ENCODE measurements around the gene HTR1D.
"Not testable (repeated sequence)": the region's sequence is repeated elsewhere in the genome, so short reads cannot be mapped to it uniquely, and the experiment has no call there.

HTR1D gene

DNA sequence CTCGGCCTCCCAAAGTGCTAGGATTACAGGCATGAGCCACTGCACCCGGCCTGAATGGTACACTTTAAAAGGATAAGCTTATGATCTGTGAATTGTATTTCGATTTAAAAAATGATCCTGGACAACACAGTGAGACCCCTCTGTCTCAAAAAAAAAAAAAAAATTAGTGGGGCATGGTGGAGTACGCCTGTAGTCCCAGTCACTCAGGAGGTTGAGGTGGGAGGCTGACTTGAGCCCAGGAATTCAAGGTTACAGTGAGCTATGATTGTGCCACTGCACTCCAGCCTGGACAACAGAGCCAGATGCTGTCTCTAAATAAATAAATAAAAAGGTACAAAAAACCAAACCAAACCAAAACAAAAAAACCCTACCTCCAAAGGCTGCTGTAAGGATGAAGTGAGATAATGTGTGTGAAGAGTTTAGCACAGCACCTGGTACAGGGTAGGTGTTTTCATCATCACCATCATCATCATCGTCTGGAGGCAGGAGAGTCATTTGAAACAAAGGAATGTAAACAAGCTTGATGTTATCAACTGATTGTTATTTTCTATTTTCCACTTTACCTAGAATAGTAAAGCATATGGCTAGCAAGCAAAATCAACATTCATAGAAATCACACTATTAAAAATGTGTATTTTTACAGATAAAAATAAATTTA lies 22.5 kb upstream of the HTR1D start:
- TF ChIP-seq, protein P1, sequence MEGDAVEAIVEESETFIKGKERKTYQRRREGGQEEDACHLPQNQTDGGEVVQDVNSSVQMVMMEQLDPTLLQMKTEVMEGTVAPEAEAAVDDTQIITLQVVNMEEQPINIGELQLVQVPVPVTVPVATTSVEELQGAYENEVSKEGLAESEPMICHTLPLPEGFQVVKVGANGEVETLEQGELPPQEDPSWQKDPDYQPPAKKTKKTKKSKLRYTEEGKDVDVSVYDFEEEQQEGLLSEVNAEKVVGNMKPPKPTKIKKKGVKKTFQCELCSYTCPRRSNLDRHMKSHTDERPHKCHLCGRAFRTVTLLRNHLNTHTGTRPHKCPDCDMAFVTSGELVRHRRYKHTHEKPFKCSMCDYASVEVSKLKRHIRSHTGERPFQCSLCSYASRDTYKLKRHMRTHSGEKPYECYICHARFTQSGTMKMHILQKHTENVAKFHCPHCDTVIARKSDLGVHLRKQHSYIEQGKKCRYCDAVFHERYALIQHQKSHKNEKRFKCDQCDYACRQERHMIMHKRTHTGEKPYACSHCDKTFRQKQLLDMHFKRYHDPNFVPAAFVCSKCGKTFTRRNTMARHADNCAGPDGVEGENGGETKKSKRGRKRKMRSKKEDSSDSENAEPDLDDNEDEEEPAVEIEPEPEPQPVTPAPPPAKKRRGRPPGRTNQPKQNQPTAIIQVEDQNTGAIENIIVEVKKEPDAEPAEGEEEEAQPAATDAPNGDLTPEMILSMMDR (IDR thresholded peaks at IDR 0.05; ENCODE audit: insufficient read depth, low read length, poor library complexity, severe bottlenecking): no peak
- DNase-seq (ENCODE audit: extremely low read depth, insufficient read length): no peak
- Histone ChIP-seq H3K4me3 (replicated peaks; ENCODE audit: low read depth, low read length) (no peak overlapping the region), H3K27me3 (replicated peaks; ENCODE audit: control insufficient read depth, insufficient read depth, low read length) (no peaks in the 10 kb centered on the region; the same call in 1 of the 2 replicates), H3K36me3 (ENCODE audit: control insufficient read depth, insufficient read depth, low read length) (no peaks in the 10 kb centered on the region)

DNA sequence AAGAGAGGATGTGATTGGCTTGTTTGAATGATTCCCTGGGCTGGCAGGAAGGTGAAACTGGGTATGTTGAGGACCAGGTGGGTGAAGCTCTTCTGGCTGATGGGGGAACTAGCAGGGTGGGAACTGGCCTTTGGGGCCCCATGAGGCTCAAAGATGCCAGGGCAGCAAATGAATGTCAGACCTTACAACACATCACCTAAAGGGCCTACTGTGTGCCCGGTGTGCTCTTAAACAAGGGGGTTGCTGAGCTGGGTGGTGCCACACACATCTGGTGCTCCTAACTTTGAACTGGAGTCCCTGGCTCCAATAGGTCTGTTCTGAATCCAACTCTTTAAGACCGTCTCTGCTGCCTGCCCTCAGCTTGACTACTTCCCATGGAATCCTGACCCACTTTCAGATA lies 21.3 kb upstream of the HTR1D start:
- TF ChIP-seq, protein P1 (IDR thresholded peaks at IDR 0.05; ENCODE audit: insufficient read depth, low read length, poor library complexity, severe bottlenecking): no peak
- H3K27me3 ChIP-seq (replicated peaks; ENCODE audit: control insufficient read depth, insufficient read depth, low read length): no peaks in the 10 kb centered on the region; the same call in 1 of the 2 replicates

DNA sequence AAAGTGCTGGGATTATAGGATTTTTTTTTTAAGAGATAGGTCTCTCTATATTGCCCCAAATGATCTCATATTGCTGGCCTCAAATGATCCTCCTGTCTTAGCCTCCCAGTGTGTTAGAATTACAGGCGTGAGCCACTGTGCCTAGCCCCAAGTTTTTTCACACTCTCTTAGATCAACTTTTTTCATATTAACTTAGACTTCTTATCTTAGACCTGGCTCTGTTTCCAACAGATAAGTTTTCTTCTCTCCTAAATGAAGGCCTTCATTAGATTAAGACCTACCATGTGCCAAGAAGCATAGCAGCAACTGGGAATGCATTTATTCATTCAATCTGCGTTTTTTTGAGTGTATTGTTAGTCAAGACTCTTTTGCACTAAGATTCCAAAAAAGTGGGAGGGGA lies 20.2 kb upstream of the HTR1D start:
- no peaks in the 10 kb centered on the region for H3K36me3 ChIP-seq (ENCODE audit: control insufficient read depth, insufficient read depth, low read length)
- TF ChIP-seq, protein P1 (IDR thresholded peaks at IDR 0.05; ENCODE audit: insufficient read depth, low read length, poor library complexity, severe bottlenecking): no peak
- no peak for DNase-seq (ENCODE audit: extremely low read depth, insufficient read length)

More for the DNA sequence above, 21.3 kb upstream of the HTR1D start:
- DNase-seq (ENCODE audit: extremely low read depth, insufficient read length): no peak
- Histone ChIP-seq H3K36me3 (ENCODE audit: control insufficient read depth, insufficient read depth, low read length) (no peaks in the 10 kb centered on the region), H3K4me3 (replicated peaks; ENCODE audit: low read depth, low read length) (no peak overlapping the region)

DNA sequence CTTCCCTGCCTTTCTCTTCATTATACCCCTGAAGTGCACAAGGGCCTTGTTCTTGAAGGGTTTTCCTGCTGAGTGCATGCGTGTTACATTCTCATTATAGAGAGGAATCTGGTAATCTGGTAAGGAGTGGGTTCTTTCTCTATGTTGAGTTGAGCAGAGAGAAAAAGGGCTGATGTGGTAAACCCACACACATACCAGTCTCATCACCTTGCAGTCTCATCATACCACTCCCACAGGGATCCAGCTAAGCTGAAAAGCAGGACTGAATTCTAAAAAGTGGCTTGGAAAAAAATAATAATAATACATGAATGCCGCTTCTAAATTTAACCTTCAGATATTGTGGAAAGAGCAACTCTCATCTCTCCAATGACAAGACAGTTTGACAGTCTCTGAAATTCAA lies 10.5 kb upstream of the HTR1D start:
- Histone ChIP-seq H3K4me3 (replicated peaks; ENCODE audit: low read depth, low read length) (no peak overlapping the region), H3K27me3 (replicated peaks; ENCODE audit: control insufficient read depth, insufficient read depth, low read length) (0 out of 2 replicates have a peak, but pooled peaks cover 2% of the 10 kb centered on the region), H3K36me3 (ENCODE audit: control insufficient read depth, insufficient read depth, low read length) (no peaks in the 10 kb centered on the region)
- DNase-seq (ENCODE audit: extremely low read depth, insufficient read length): no peak
- TF ChIP-seq, protein P1 (IDR thresholded peaks at IDR 0.05; ENCODE audit: insufficient read depth, low read length, poor library complexity, severe bottlenecking): no peak

More for the DNA sequence above, 20.2 kb upstream of the HTR1D start:
- Histone ChIP-seq H3K27me3 (replicated peaks; ENCODE audit: control insufficient read depth, insufficient read depth, low read length) (no peaks in the 10 kb centered on the region; the same call in 1 of the 2 replicates), H3K4me3 (replicated peaks; ENCODE audit: low read depth, low read length) (no peak overlapping the region)

DNA sequence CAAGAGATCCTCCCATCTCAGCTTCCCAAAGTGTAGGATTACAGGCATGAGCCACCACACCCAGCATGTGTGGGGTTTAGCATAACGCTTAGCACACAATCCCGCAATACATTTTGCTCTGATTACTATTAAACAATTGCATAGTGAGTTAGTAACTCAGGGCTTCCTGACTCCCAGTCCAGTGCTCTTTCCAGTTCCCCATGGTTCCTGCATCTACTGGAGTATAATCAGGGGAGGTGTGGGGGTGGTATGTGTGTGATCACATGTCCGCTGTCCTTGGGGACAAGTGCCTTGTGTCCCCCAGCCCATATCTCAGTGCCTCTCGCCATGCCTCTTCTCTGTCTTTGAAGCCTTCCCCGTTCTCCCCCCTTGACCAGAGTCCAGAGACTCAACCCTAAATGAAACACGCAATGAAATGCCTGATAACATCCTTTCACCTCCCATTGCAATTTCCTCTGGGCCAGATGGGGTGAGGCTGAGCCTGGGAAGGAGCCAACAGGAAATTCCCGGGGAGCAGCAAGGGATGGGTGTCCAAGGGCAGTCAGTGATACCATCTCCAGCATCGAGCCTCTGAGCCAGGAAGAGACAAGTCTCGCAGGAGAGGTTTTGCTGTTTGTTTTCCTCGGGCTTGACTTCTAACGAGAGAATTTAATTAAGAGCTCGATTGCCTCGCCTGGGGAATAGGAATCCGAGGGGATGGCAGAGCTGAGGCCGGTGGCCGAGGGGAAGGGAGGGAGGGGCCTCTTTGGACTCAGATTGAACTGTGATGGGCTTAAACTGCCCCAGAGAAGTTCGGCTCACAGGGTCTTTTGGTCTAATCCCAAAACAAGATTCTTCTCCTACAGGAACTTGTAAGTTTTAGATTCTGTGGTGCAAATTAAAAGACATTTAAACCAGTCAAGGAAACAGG lies 7.7 kb upstream of the HTR1D start:
- Histone ChIP-seq H3K27me3 (replicated peaks; ENCODE audit: control insufficient read depth, insufficient read depth, low read length) (peaks cover 2% of the 10 kb centered on the region; the same call in 1 of the 2 replicates), H3K4me3 (replicated peaks; ENCODE audit: low read depth, low read length) (no peak overlapping the region), H3K36me3 (ENCODE audit: control insufficient read depth, insufficient read depth, low read length) (no peaks in the 10 kb centered on the region)
- TF ChIP-seq, protein P1 (IDR thresholded peaks at IDR 0.05; ENCODE audit: insufficient read depth, low read length, poor library complexity, severe bottlenecking): no peak
- DNase-seq (ENCODE audit: extremely low read depth, insufficient read length): no peak

DNA sequence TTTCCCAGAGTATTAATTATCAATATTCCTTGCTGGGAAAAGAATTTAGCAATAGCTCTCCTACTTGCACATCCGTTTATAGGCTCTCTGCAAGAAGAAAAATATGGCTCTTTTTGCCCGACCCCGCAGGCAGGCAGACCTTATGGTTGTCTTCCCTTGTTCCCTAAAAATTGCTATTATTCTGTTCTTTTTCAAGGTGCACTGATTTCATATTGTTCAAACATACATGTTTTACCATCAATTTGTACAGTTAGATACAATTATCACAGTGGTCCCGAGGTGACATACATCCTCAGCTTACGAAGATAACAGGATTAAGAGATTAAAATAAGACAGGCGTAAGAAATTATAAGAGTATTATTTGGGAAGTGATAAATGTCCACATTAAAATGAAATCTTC lies 6.7 kb upstream of the HTR1D start:
- DNase-seq (ENCODE audit: extremely low read depth, insufficient read length); H3K27me3 ChIP-seq (replicated peaks; ENCODE audit: control insufficient read depth, insufficient read depth, low read length); H3K36me3 ChIP-seq (ENCODE audit: control insufficient read depth, insufficient read depth, low read length); H3K4me3 ChIP-seq (replicated peaks; ENCODE audit: low read depth, low read length): not testable (repeated sequence)

DNA sequence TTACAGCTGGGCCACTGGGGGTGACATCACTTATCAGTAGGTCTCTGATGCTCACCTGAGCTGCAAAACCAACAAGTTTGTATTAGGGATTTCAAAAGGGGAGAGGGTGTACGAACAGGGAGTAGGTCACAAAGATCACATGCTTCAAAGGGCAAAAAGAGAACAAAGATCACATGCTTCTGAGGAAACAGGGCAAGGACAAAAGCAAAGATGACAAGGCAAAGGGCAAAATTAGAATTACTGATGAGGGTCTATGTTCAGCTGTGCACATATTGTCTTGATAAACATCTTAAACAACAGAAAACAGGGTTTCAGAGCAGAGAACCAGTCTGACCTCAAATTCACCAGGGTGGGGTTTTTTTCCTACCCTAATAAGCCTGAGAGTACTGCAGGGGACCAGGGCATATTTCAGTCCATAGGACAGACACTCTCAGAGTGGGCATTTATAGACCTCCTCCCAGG lies 6.2 kb upstream of the HTR1D start:
- not testable (repeated sequence) for H3K27me3 ChIP-seq (replicated peaks; ENCODE audit: control insufficient read depth, insufficient read depth, low read length); H3K36me3 ChIP-seq (ENCODE audit: control insufficient read depth, insufficient read depth, low read length); H3K4me3 ChIP-seq (replicated peaks; ENCODE audit: low read depth, low read length); DNase-seq (ENCODE audit: extremely low read depth, insufficient read length)
